AG04449 (cell line): Measurements from ENCODE around the gene XIRP2.

Experiments
- CTCF ChIA-PET: fragments of 350-600 bp; formaldehyde crosslinking; extraction: SDS; loops from one replicate; lab custom pipeline; 2021; ENCODE audit warnings: antibody characterized with exemption; lab: Yijun Ruan, JAX
- POLR2A ChIA-PET: fragments of 400-600, 350-600 bp; formaldehyde crosslinking; extraction: SDS; loops from one replicate; lab custom pipeline; 2020; ENCODE audit warnings: antibody characterized with exemption, inconsistent platforms; lab: Yijun Ruan, JAX
- DNase-seq: peaks from one replicate; pipeline ENCODE4 v3.0.0-alpha.2; 2010; ENCODE audit warnings: low read depth, low spot score
- H3K4me3 ChIP-seq: 2 replicates; pipeline ENCODE4 v1.5.1; 2011; ENCODE audit warnings: low read depth, mild to moderate bottlenecking, control low read depth, low read length
- CTCF ChIP-seq: IDR thresholded peaks from one replicate; pipeline ENCODE4 v1.5.1; 2011; ENCODE audit warnings: mild to moderate bottlenecking, moderate library complexity, low read length, control low read depth, inconsistent platforms; ENCODE audit not compliant: insufficient read depth; ENCODE audit errors: missing control alignments

XIRP2 gene

GRCh38 chr2:167249197-167249596, 360.9 kb downstream of the XIRP2 start:
- CTCF ChIA-PET = no interaction called here
- POLR2A ChIA-PET = no interaction called here
- no peak for DNase-seq
- no peak for TF ChIP-seq CTCF
- no peak overlapping the region for H3K4me3 ChIP-seq

GRCh38 chr2:167253025-167253424, 364.7 kb downstream of the XIRP2 start:
- POLR2A ChIA-PET = no interaction called here
- TF ChIP-seq CTCF = no peak
- H3K4me3 ChIP-seq = no peak overlapping the region
- CTCF ChIA-PET = no interaction called here
- DNase-seq = no peak

GRCh38 chr2:167254721-167255120, 366.4 kb downstream of the XIRP2 start:
- no peak overlapping the region for H3K4me3 ChIP-seq
- no peak for DNase-seq
- ChIA-PET CTCF (no interaction called here), POLR2A (no interaction called here)
- TF ChIP-seq CTCF = no peak

GRCh38 chr2:167258712-167259111, 370.4 kb downstream of the XIRP2 start:
- H3K4me3 ChIP-seq = no peak overlapping the region
- no peak for DNase-seq
- TF ChIP-seq CTCF = no peak
- ChIA-PET POLR2A (no interaction called here), CTCF (no interaction called here)

GRCh38 chr2:167264380-167264779, 376.1 kb downstream of the XIRP2 start:
- H3K4me3 ChIP-seq = no peak overlapping the region
- CTCF ChIA-PET = interaction anchor here (1.8 kb wide), 1 partner anchor 855 kb away, joined by 12 read pairs; no protein-coding TSS in a partner anchor
- TF ChIP-seq CTCF = no peak
- POLR2A ChIA-PET = no interaction called here
- DNase-seq = no peak

GRCh38 chr2:167265004-167265403, 376.7 kb downstream of the XIRP2 start:
- POLR2A ChIA-PET = no interaction called here
- DNase-seq = no peak
- TF ChIP-seq CTCF = no peak
- CTCF ChIA-PET = interaction anchor here (1.8 kb wide), 1 partner anchor 854 kb away, joined by 12 read pairs; no protein-coding TSS in a partner anchor
- no peak overlapping the region for H3K4me3 ChIP-seq
